ENCODE measurements around the gene GAMT.
"Not testable (repeated sequence)": the region's sequence is repeated elsewhere in the genome, so short reads cannot be mapped to it uniquely, and the experiment has no call there.

Gene GAMT

GRCh38 chr19:1401138-1401888 is at the start of gene GAMT:
Gene GAMT (minus strand): TSS chr19:1401542. CDS start chr19:1401476, 66 bp downstream.
- peak; percentile 10 for DNase-seq

- peak; percentile 82 for DNase-seq
Observed at GRCh38 chr19:1449467-1450442, 48.4 kb upstream of the GAMT start, which contains the start of gene APC2. Gene APC2 (plus strand): TSS chr19:1450121. CDS start chr19:1453002, 2,881 bp downstream.

GRCh38 chr19:1447944-1448343 is 46.6 kb upstream of the GAMT start:
- DNase-seq, result no peak

GRCh38 chr19:1447504-1447903 is 46.2 kb upstream of the GAMT start:
- DNase-seq, result no peak

- DNase-seq, result no peak
Observed at GRCh38 chr19:1446713-1447481, 45.6 kb upstream of the GAMT start.

GRCh38 chr19:1445932-1446712 is 44.8 kb upstream of the GAMT start:
- peak; percentile 18 for DNase-seq

- DNase-seq, result peak; percentile 8
Observed at GRCh38 chr19:1445185-1445931, 44.0 kb upstream of the GAMT start.

- no peak for DNase-seq
Observed at GRCh38 chr19:1441677-1442438, 40.5 kb upstream of the GAMT start.

GRCh38 chr19:1441022-1441426 is 39.7 kb upstream of the GAMT start:
- DNase-seq, result no peak

- DNase-seq, result no peak
Observed at GRCh38 chr19:1440418-1440801, 39.1 kb upstream of the GAMT start.

GRCh38 chr19:1439525-1440417 is 38.4 kb upstream of the GAMT start:
- not testable (repeated sequence) for DNase-seq

- DNase-seq, result no peak
Observed at GRCh38 chr19:1438933-1439354, 37.6 kb upstream of the GAMT start.

GRCh38 chr19:1438035-1438932 is 36.9 kb upstream of the GAMT start, which contains the start of gene RPS15:
Gene RPS15 (plus strand): TSS chr19:1438396. CDS start chr19:1438426, 30 bp downstream.
- peak; percentile 80 for DNase-seq

GRCh38 chr19:1437609-1438008 is 36.3 kb upstream of the GAMT start:
- no peak for DNase-seq

GRCh38 chr19:1435378-1435989 is 34.1 kb upstream of the GAMT start:
- no peak for DNase-seq

GRCh38 chr19:1434577-1435060 is 33.3 kb upstream of the GAMT start:
- DNase-seq, result no peak

GRCh38 chr19:1434040-1434366 is 32.7 kb upstream of the GAMT start:
- DNase-seq, result no peak

All from DMS79 (cell line).